Activated T-cell treated with anti-CD3 and anti-CD28 coated beads, Interleukin-2, amount 50 U/mL, for 24 hours (primary cell): ENCODE measurements around the gene SMTNL2.
"Not testable (repeated sequence)": the region's sequence is repeated elsewhere in the genome, so short reads cannot be mapped to it uniquely, and the experiment has no call there.

Experiments used
- DNase-seq: peaks from one replicate; pipeline ENCODE4 v3.0.0-alpha.2; 2020
- H3K27ac Mint-ChIP-seq: 2 replicates; pipeline ENCODE4 v1.8.0; 2020; ENCODE audit warnings: mild to moderate bottlenecking, mixed read lengths
- H3K27me3 Mint-ChIP-seq: 2 replicates; pipeline ENCODE4 v1.8.0; 2020; ENCODE audit warnings: mixed read lengths
- H3K36me3 Mint-ChIP-seq: 2 replicates; pipeline ENCODE4 v1.8.0; 2020; ENCODE audit warnings: low read depth, mixed read lengths
- H3K4me1 Mint-ChIP-seq: 2 replicates; pipeline ENCODE4 v1.8.0; 2020; ENCODE audit warnings: low read depth, mixed read lengths
- H3K4me3 Mint-ChIP-seq: 2 replicates; pipeline ENCODE4 v1.8.0; 2020; ENCODE audit warnings: mild to moderate bottlenecking, moderate library complexity, mixed read lengths
- H3K9me3 Mint-ChIP-seq: 2 replicates; pipeline ENCODE4 v1.8.0; 2020; ENCODE audit warnings: mixed read lengths

The SMTNL2 gene

GRCh38 chr17:4626734-4627256 is 42.5 kb downstream of the SMTNL2 start:
- Mint-ChIP-seq H3K27me3 (peaks cover 14% of the 10 kb centered on the region), H3K4me1 (no peaks in the 10 kb centered on the region), H3K27ac (no peak overlapping the region), H3K36me3 (no peaks in the 10 kb centered on the region), H3K9me3 (no peaks in the 10 kb centered on the region), H3K4me3 (no peak overlapping the region)
- no peak for DNase-seq

DNA sequence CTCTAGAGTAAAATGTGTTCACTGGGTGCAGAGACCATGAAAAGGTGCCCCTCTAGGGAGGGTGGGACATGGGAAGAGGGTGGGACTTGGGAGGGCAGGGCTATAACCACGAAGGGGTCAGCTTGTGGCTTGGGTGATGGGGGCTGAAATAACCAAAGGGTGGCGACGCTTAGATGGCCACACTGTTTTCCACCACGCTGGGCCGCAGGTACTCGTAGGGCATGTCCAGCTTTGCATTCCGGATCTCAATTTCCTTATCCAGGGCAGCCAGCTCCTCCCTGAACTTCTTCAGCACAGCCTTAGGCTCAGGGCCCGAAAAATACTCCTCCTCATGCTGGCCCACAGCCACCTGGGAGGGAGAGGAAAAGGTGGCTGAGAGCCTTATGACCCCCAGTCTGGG is 47.1 kb downstream of the SMTNL2 start:
- Mint-ChIP-seq H3K4me3 (no peak overlapping the region), H3K27me3 (peaks cover 32% of the 10 kb centered on the region), H3K4me1 (peaks cover 10% of the 10 kb centered on the region), H3K36me3 (no peaks in the 10 kb centered on the region), H3K27ac (no peak overlapping the region), H3K9me3 (no peaks in the 10 kb centered on the region)
- no peak for DNase-seq

GRCh38 chr17:4631836-4632580 is 47.7 kb downstream of the SMTNL2 start:
- no peak for DNase-seq
- Mint-ChIP-seq H3K36me3 (no peaks in the 10 kb centered on the region), H3K27ac (no peak overlapping the region), H3K9me3 (no peaks in the 10 kb centered on the region), H3K27me3 (peaks cover 38% of the 10 kb centered on the region), H3K4me1 (peaks cover 14% of the 10 kb centered on the region), H3K4me3 (no peak overlapping the region)

- H3K4me1 Mint-ChIP-seq: peaks cover 14% of the 10 kb centered on the region
- H3K4me3 Mint-ChIP-seq: no peak overlapping the region
- H3K27ac Mint-ChIP-seq: no peak overlapping the region
- H3K27me3 Mint-ChIP-seq: peaks cover 43% of the 10 kb centered on the region
- H3K9me3 Mint-ChIP-seq: no peaks in the 10 kb centered on the region
- no peaks in the 10 kb centered on the region for H3K36me3 Mint-ChIP-seq
- DNase-seq: no peak
Observed at GRCh38 chr17:4632581-4632920, 48.2 kb downstream of the SMTNL2 start.

- Mint-ChIP-seq H3K36me3 (no peaks in the 10 kb centered on the region), H3K27me3 (peaks cover 51% of the 10 kb centered on the region), H3K4me1 (peaks cover 14% of the 10 kb centered on the region), H3K4me3 (no peak overlapping the region), H3K27ac (no peak overlapping the region), H3K9me3 (no peaks in the 10 kb centered on the region)
- DNase-seq: no peak
Observed at GRCh38 chr17:4633643-4634042, 49.3 kb downstream of the SMTNL2 start.

- no peak for DNase-seq
- no peaks in the 10 kb centered on the region for H3K36me3 Mint-ChIP-seq
- H3K9me3 Mint-ChIP-seq: no peaks in the 10 kb centered on the region
- H3K27ac Mint-ChIP-seq: no peak overlapping the region
- H3K4me1 Mint-ChIP-seq: peaks cover 16% of the 10 kb centered on the region
- no peak overlapping the region for H3K4me3 Mint-ChIP-seq
- H3K27me3 Mint-ChIP-seq: peaks cover 59% of the 10 kb centered on the region
Observed at GRCh38 chr17:4634976-4635375, 50.6 kb downstream of the SMTNL2 start.

DNA sequence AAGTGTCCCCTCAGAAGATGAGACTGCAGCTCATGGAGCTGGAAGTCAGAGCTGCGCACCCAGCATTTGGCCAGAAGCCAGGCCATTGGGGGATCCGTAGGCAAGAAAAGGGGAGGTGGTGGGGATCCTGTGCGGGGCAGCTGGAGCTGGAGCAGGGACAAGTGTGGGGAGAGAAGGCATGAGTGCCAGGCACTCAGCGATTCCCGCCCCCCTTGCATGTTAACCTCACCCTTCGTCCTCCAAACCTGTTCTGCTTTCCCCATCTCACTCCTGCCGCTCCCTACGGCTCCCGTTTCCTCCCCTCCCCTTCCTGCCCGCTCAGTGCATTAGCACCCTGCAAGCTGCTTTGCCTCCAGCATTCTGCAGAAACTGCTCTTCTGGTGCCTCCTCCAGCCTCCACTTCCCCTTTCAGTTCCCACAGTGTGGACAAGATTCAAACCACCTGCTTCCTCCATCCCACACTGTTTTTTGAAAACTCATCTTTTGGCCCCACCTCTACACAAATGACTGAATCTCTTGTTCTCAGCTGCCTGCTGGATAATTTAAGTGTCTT is 51.6 kb downstream of the SMTNL2 start:
- H3K4me3 Mint-ChIP-seq: no peak overlapping the region
- peaks cover 18% of the 10 kb centered on the region for H3K4me1 Mint-ChIP-seq
- no peaks in the 10 kb centered on the region for H3K9me3 Mint-ChIP-seq
- H3K27me3 Mint-ChIP-seq: peaks cover 66% of the 10 kb centered on the region
- no peak for DNase-seq
- H3K27ac Mint-ChIP-seq: no peak overlapping the region
- H3K36me3 Mint-ChIP-seq: no peaks in the 10 kb centered on the region

DNA sequence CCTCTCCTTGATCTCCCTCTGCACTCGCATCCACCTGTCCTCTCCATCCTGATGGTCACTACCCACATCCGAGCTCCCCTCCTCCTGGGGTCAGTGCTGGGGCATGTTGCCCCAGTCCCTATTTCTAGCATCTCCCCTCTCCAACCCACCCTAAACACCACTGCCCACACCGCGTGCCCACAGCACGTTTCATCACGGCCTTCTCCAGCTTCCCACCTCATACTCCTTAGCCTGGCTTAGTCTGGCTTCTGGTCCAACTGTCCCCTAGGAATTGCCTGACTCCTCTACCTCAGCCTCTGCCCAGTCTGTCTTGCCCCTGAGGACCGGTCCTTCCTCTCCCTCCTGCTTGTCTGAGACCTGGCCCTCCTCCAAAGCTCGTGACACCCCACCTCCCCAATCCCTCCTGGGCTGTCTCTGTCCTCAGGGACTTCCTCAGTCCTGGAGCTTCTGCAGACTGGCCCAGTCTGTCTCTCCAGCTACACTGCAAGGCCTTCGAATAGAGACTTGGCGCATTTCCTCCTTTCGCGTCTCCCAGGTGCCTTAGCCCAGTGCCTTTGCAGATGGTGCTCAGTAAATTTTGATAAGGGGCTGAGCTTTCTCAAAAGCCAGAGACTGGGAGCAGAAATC is 52.3 kb downstream of the SMTNL2 start:
- Mint-ChIP-seq H3K4me1 (peaks cover 21% of the 10 kb centered on the region), H3K36me3 (no peaks in the 10 kb centered on the region), H3K4me3 (no peak overlapping the region), H3K27me3 (peaks cover 72% of the 10 kb centered on the region), H3K27ac (no peak overlapping the region), H3K9me3 (no peaks in the 10 kb centered on the region)
- DNase-seq: no peak

- H3K36me3 Mint-ChIP-seq, DNase-seq, H3K9me3 Mint-ChIP-seq, H3K4me3 Mint-ChIP-seq, H3K27ac Mint-ChIP-seq: not testable (repeated sequence)
- H3K27me3 Mint-ChIP-seq: peaks cover 80% of the 10 kb centered on the region
- peaks cover 24% of the 10 kb centered on the region for H3K4me1 Mint-ChIP-seq
Observed at GRCh38 chr17:4638766-4639165, 54.4 kb downstream of the SMTNL2 start.

DNA sequence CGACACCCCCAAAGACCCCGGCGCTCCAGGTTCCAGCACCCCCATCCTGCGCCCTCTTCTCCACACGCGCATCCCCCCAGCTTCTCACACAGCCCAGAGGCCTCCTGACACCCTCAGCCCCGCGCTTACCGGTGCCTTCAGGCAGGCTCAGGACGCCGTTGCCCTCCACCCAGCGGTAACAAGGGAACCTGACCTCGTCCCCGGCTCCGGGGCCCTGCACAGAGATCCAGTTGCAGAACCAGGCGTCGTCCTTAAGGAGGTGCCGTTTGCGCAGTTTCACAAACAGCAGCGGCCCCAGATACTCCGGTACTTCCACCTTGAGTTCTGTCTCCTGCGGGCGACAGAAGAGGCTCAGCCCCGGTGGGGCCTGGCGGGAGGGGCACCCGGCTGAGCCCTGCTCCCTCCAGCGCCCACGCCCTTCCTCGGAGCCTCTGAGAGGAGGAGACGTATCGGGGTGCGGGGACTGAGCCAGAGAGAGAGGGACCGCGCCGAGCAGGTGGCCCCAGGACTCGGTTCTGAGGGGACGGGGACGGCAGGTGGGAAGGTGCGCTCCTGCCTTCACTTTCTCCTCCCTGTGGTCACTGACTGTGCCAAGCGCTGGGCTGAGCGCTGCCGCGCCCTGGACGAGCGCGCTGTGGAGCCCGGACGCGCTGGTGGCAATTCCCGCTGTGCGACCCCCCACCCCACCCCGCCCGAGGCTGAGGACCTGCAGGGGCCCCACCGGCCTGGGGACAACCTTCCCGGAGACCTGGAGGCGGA is 55.2 kb downstream of the SMTNL2 start:
- Mint-ChIP-seq H3K4me1 (peaks cover 24% of the 10 kb centered on the region), H3K27me3 (peaks cover 86% of the 10 kb centered on the region)
- peak; percentile 40 for DNase-seq
- not testable (repeated sequence) for H3K27ac Mint-ChIP-seq, H3K36me3 Mint-ChIP-seq, H3K4me3 Mint-ChIP-seq, H3K9me3 Mint-ChIP-seq

GRCh38 chr17:4640569-4641188 is 56.4 kb downstream of the SMTNL2 start:
- Mint-ChIP-seq H3K4me1 (peaks cover 20% of the 10 kb centered on the region), H3K27me3 (peaks cover 88% of the 10 kb centered on the region)
- not testable (repeated sequence) for H3K4me3 Mint-ChIP-seq, H3K27ac Mint-ChIP-seq, H3K36me3 Mint-ChIP-seq, H3K9me3 Mint-ChIP-seq, DNase-seq

DNA sequence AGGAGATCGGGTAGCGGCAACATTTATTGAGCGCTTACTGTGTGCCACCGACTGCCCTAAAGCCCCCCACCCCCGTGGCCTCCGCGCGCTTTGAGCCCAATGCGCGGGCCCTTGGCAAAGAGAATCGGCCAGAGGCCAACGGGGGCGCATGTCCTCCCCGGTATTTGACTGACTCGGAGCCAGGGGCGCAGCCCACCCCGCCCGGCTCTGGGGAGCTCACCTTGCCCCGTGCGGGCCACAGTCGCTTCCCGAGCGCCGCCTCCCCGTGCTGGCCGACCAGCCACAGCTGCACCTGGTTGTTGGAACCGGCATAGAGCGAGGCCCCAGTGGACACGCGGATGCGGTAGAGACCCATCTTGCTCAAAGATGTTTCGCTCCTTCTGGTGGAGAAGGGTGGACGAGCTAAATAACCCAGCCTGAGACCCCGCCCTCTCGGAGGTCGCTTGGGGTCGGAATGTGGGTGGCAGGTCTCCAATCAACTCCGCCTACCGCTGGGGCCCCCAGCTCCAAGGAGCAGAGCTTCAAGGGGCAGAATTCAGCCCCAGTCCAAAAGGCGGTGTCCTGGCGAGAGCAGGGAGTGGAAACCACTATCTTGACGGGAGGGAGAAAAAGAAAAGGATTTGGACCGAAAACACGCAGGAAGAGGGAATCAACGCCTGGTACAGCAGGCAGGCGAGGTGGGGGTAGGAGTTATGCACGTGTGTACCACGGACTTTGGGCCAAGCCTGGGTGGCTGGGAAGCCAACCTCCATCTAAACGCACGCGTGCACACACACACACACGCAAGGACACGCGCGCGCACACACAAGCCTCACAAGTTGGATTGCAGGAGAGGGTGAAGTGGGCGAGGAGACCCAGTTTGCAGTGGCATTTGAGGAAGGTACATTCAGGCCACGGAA is 57.2 kb downstream of the SMTNL2 start, which contains the start of gene ALOX15:
Gene ALOX15, minus strand, starts transcription at position 382 of the 899 bp plus-strand sequence. Its CDS starts 27 bp downstream, at position 355.
- H3K4me3 Mint-ChIP-seq: no peak within 1 kb of the TSS
- peaks cover 12% of the 10 kb centered on the region for H3K4me1 Mint-ChIP-seq
- H3K27me3 Mint-ChIP-seq: peaks cover 88% of the 10 kb centered on the region
- H3K9me3 Mint-ChIP-seq: no peaks in the 10 kb centered on the region
- H3K36me3 Mint-ChIP-seq: no peaks in the 10 kb centered on the region
- H3K27ac Mint-ChIP-seq: no peak within 1 kb of the TSS
- no peak for DNase-seq

- Mint-ChIP-seq H3K27ac (no peak overlapping the region), H3K4me3 (no peak overlapping the region), H3K4me1 (peaks cover 9% of the 10 kb centered on the region), H3K9me3 (no peaks in the 10 kb centered on the region), H3K27me3 (peaks cover 85% of the 10 kb centered on the region), H3K36me3 (no peaks in the 10 kb centered on the region)
- no peak for DNase-seq
Observed at GRCh38 chr17:4642286-4642685, 58.0 kb downstream of the SMTNL2 start.
